Measurements from ENCODE around the gene NSD1. TPM values are rescaled to one million over a fixed set of nuclear protein-coding genes. Genes with fewer than 3 reads are reported as not detected.

Gene NSD1
- total and polyA plus RNA-seq, 9 of the 15 experiments (the other 6 are each of a cell fraction or from before 2014, with no cell fraction given), result 3.8 to 51.0 (median 24.7) TPM

DNA sequence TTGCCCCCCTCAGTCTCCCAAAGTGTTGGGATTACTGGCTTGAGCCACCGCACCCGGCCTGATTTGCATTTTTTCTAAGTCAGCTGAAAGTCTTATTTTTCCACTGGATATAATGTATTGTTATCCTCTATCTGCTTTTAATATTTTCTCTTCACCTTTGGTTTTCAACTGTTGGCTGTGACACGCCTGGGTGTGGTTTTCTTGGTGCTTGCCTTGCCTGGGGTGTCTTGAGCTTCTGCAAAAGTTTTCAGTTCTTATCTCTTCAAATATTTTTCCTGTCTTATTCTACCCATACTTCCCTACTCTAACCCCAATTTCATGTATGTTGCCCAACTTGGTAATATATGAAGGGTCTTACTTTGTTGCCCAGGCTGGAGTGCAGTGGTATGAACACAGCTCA lies 182.4 kb downstream of the NSD1 start:
- WGBS (ENCODE audit: insufficient coverage, low coverage, missing lambda C conversion rate), result 86% methylated on average over 3 of the region's 3 CpGs
- Histone ChIP-seq H3K27ac (ENCODE audit: extremely low read depth, low read depth, low read length) (no peak overlapping the region), H3K27me3 (ENCODE audit: control insufficient read depth in 2 of 2, insufficient read depth in 2 of 2, low read length in 2 of 2) (no peaks in the 10 kb centered on the region), H3K9ac (ENCODE audit: insufficient read depth in 1 of 2, low read depth in 2 of 2, low read length in 2 of 2) (no peak overlapping the region), H3K4me1 (replicated peaks in 1 of 2; ENCODE audit: control insufficient read depth in 2 of 2, insufficient read depth in 2 of 2, low read length in 2 of 2) (peaks cover 9 to 50% of the 10 kb centered on the region in 2 experiments), H3K79me2 (ENCODE audit: control insufficient read depth, insufficient read depth, low read length) (peaks cover 7% of the 10 kb centered on the region; the same call in 2 of the 3 replicates), H3K4me3 (no peak overlapping the region), H3K36me3 (ENCODE audit: control insufficient read depth, insufficient read depth, low read length) (peaks cover 7% of the 10 kb centered on the region; the same call in 2 of the 3 replicates), H4K20me1 (replicated peaks; ENCODE audit: control insufficient read depth, insufficient read depth, low read length) (no peaks in the 10 kb centered on the region), H3K4me2 (ENCODE audit: insufficient read depth, low read length) (no peak overlapping the region), H3K9me1 (ENCODE audit: control insufficient read depth, insufficient read depth, low read length) (no peaks in the 10 kb centered on the region), H2AFZ (ENCODE audit: low read depth, low read length) (no peak overlapping the region), H3K9me3 (replicated peaks; ENCODE audit: control insufficient read depth, insufficient read depth, low read depth, low read length) (no peaks in the 10 kb centered on the region)
- in situ Hi-C loops (cut with MboI), result no loop called here
- ChIA-PET POLR2A (interaction anchor here (0.9 to 1.3 kb wide), 2 partner anchors 12 to 142 kb away, joined by 3 to 4 read pairs; no protein-coding TSS in a partner anchor), CTCF (ENCODE audit: low intra/inter-chr PET ratio) (no interaction called here)
- ATAC-seq, result no peak
- intact Hi-C loops (cut with micrococcal nuclease), result loop anchor here (5.0 kb wide), 1 partner anchor 181 kb away; the partner anchor contains the start of gene PDLIM7
- FAIRE-seq, result no peak
- DNase-seq (ENCODE audit: extremely low read depth in 1 of 4, low spot score in 3 of 4), result no peak
- BruUV-seq (replicated peaks), result no TSS peak
- TF ChIP-seq, protein P1, sequence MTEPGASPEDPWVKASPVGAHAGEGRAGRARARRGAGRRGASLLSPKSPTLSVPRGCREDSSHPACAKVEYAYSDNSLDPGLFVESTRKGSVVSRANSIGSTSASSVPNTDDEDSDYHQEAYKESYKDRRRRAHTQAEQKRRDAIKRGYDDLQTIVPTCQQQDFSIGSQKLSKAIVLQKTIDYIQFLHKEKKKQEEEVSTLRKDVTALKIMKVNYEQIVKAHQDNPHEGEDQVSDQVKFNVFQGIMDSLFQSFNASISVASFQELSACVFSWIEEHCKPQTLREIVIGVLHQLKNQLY (CRISPR knock-in tag; conservative IDR thresholded peaks at IDR 0.05), result no peak
- TF ChIP-seq ZNF134 (CRISPR knock-in tag; conservative IDR thresholded peaks at IDR 0.05) (no peak), HNRNPH1 (optimal IDR thresholded peaks at IDR 0.05; ENCODE audit: low read depth, low read length) (no peak), PHB (CRISPR knock-in tag; IDR thresholded peaks at IDR 0.05) (no peak), PHTF2 (CRISPR knock-in tag; IDR thresholded peaks at IDR 0.05) (no peak), PHF21A (IDR thresholded peaks at IDR 0.05; ENCODE audit: borderline replicate concordance, low read depth) (no peak), TBP (optimal IDR thresholded peaks at IDR 0.05; ENCODE audit: low read depth, low read length) (no peak), ZNF561 (CRISPR knock-in tag; conservative IDR thresholded peaks at IDR 0.05) (no peak)
- TF ChIP-seq, protein P2, sequence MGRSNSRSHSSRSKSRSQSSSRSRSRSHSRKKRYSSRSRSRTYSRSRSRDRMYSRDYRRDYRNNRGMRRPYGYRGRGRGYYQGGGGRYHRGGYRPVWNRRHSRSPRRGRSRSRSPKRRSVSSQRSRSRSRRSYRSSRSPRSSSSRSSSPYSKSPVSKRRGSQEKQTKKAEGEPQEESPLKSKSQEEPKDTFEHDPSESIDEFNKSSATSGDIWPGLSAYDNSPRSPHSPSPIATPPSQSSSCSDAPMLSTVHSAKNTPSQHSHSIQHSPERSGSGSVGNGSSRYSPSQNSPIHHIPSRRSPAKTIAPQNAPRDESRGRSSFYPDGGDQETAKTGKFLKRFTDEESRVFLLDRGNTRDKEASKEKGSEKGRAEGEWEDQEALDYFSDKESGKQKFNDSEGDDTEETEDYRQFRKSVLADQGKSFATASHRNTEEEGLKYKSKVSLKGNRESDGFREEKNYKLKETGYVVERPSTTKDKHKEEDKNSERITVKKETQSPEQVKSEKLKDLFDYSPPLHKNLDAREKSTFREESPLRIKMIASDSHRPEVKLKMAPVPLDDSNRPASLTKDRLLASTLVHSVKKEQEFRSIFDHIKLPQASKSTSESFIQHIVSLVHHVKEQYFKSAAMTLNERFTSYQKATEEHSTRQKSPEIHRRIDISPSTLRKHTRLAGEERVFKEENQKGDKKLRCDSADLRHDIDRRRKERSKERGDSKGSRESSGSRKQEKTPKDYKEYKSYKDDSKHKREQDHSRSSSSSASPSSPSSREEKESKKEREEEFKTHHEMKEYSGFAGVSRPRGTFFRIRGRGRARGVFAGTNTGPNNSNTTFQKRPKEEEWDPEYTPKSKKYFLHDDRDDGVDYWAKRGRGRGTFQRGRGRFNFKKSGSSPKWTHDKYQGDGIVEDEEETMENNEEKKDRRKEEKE (IDR thresholded peaks at IDR 0.05; ENCODE audit: borderline replicate concordance in 1 of 2, control insufficient read depth in 1 of 2, low read depth in 2 of 2, low read length in 1 of 2), result no peak
- TF ChIP-seq, protein P3, sequence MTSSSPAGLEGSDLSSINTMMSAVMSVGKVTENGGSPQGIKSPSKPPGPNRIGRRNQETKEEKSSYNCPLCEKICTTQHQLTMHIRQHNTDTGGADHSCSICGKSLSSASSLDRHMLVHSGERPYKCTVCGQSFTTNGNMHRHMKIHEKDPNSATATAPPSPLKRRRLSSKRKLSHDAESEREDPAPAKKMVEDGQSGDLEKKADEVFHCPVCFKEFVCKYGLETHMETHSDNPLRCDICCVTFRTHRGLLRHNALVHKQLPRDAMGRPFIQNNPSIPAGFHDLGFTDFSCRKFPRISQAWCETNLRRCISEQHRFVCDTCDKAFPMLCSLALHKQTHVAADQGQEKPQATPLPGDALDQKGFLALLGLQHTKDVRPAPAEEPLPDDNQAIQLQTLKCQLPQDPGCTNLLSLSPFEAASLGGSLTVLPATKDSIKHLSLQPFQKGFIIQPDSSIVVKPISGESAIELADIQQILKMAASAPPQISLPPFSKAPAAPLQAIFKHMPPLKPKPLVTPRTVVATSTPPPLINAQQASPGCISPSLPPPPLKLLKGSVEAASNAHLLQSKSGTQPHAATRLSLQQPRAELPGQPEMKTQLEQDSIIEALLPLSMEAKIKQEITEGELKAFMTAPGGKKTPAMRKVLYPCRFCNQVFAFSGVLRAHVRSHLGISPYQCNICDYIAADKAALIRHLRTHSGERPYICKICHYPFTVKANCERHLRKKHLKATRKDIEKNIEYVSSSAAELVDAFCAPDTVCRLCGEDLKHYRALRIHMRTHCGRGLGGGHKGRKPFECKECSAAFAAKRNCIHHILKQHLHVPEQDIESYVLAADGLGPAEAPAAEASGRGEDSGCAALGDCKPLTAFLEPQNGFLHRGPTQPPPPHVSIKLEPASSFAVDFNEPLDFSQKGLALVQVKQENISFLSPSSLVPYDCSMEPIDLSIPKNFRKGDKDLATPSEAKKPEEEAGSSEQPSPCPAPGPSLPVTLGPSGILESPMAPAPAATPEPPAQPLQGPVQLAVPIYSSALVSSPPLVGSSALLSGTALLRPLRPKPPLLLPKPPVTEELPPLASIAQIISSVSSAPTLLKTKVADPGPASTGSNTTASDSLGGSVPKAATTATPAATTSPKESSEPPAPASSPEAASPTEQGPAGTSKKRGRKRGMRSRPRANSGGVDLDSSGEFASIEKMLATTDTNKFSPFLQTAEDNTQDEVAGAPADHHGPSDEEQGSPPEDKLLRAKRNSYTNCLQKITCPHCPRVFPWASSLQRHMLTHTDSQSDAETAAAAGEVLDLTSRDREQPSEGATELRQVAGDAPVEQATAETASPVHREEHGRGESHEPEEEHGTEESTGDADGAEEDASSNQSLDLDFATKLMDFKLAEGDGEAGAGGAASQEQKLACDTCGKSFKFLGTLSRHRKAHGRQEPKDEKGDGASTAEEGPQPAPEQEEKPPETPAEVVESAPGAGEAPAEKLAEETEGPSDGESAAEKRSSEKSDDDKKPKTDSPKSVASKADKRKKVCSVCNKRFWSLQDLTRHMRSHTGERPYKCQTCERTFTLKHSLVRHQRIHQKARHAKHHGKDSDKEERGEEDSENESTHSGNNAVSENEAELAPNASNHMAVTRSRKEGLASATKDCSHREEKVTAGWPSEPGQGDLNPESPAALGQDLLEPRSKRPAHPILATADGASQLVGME (CRISPR knock-in tag; IDR thresholded peaks at IDR 0.05), result no peak
- TF ChIP-seq, protein P4, sequence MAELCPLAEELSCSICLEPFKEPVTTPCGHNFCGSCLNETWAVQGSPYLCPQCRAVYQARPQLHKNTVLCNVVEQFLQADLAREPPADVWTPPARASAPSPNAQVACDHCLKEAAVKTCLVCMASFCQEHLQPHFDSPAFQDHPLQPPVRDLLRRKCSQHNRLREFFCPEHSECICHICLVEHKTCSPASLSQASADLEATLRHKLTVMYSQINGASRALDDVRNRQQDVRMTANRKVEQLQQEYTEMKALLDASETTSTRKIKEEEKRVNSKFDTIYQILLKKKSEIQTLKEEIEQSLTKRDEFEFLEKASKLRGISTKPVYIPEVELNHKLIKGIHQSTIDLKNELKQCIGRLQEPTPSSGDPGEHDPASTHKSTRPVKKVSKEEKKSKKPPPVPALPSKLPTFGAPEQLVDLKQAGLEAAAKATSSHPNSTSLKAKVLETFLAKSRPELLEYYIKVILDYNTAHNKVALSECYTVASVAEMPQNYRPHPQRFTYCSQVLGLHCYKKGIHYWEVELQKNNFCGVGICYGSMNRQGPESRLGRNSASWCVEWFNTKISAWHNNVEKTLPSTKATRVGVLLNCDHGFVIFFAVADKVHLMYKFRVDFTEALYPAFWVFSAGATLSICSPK (IDR thresholded peaks at IDR 0.05; ENCODE audit: borderline replicate concordance), result no peak

All from K562 (cell line).